ENCODE results near the gene PCED1A.

The PCED1A gene

GRCh38 chr20:2807019-2807418 lies 33.4 kb downstream of the PCED1A start:
- peaks cover 32% of the 10 kb centered on the region for H3K27me3 ChIP-seq (ENCODE audit: insufficient read depth, poor library complexity, severe bottlenecking)
- no peak overlapping the region for H3K4me3 ChIP-seq (replicated peaks; ENCODE audit: insufficient read depth, low read length)
- no peak for TF ChIP-seq CTCF (IDR thresholded peaks at IDR 0.05; ENCODE audit: insufficient read depth, low read length)
- no peak for TF ChIP-seq SPI1 (IDR thresholded peaks at IDR 0.05; ENCODE audit: borderline replicate concordance, low read depth)
- no peak for TF ChIP-seq REST (IDR thresholded peaks at IDR 0.05; ENCODE audit: insufficient replicate concordance, low read depth)
- TF ChIP-seq POLR2AphosphoS5 (IDR thresholded peaks at IDR 0.05; ENCODE audit: low read depth), result no peak
- TF ChIP-seq GABPA (IDR thresholded peaks at IDR 0.05; ENCODE audit: low read depth), result no peak
- no peak overlapping the region for H3K27ac ChIP-seq (replicated peaks)
- no peak for DNase-seq (ENCODE audit: low read depth in 1 of 2, low spot score in 1 of 2)

GRCh38 chr20:2806351-2806701 lies 34.1 kb downstream of the PCED1A start:
- peaks cover 32% of the 10 kb centered on the region for H3K27me3 ChIP-seq (ENCODE audit: insufficient read depth, poor library complexity, severe bottlenecking)
- DNase-seq (ENCODE audit: low read depth in 1 of 2, low spot score in 1 of 2), result no peak
- no peak overlapping the region for H3K27ac ChIP-seq (replicated peaks)
- H3K4me3 ChIP-seq (replicated peaks; ENCODE audit: insufficient read depth, low read length), result no peak overlapping the region
- TF ChIP-seq REST (IDR thresholded peaks at IDR 0.05; ENCODE audit: insufficient replicate concordance, low read depth) (no peak), GABPA (IDR thresholded peaks at IDR 0.05; ENCODE audit: low read depth) (no peak), CTCF (IDR thresholded peaks at IDR 0.05; ENCODE audit: insufficient read depth, low read length) (no peak), POLR2AphosphoS5 (IDR thresholded peaks at IDR 0.05; ENCODE audit: low read depth) (no peak), SPI1 (IDR thresholded peaks at IDR 0.05; ENCODE audit: borderline replicate concordance, low read depth) (no peak)

- no peak for DNase-seq (ENCODE audit: low read depth in 1 of 2, low spot score in 1 of 2)
- no peak overlapping the region for H3K4me3 ChIP-seq (replicated peaks; ENCODE audit: insufficient read depth, low read length)
- peaks cover 31% of the 10 kb centered on the region for H3K27me3 ChIP-seq (ENCODE audit: insufficient read depth, poor library complexity, severe bottlenecking)
- H3K27ac ChIP-seq (replicated peaks), result no peak overlapping the region
- TF ChIP-seq SPI1 (IDR thresholded peaks at IDR 0.05; ENCODE audit: borderline replicate concordance, low read depth), result no peak
- TF ChIP-seq POLR2AphosphoS5 (IDR thresholded peaks at IDR 0.05; ENCODE audit: low read depth), result no peak
- no peak for TF ChIP-seq REST (IDR thresholded peaks at IDR 0.05; ENCODE audit: insufficient replicate concordance, low read depth)
These were observed 34.6 kb downstream of the PCED1A start for GRCh38 chr20:2805689-2806350.
